Measurements from ENCODE around the gene SELENOW.
A peak's percentile ranks its signal among the peaks of the same experiment; 100 is the strongest.
"Not testable (repeated sequence)": the region's sequence is repeated elsewhere in the genome, so short reads cannot be mapped to it uniquely, and the experiment has no call there.

Gene SELENOW

DNA sequence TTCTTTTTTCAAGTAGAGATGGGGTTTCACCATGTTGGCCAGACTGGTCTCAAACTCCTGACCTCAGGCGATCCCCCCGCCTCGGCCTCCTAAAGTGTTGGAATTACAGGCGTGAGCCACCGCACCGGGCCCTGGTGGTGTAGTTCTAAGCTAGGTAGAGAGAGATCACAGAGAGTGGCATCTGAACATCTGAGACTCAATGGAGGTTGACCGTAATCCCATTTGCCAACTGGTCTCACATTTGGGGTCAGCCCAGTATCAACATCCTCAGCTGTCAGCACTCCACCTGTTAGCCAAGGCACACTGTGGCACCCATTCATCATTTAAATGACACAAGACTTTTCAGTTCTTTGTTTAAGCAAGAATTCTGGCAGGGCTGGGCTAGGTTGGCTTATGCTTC, 8.1 kb downstream of the SELENOW start:
- DNase-seq (ENCODE audit: low read depth in 2 of 2): no peak

DNA sequence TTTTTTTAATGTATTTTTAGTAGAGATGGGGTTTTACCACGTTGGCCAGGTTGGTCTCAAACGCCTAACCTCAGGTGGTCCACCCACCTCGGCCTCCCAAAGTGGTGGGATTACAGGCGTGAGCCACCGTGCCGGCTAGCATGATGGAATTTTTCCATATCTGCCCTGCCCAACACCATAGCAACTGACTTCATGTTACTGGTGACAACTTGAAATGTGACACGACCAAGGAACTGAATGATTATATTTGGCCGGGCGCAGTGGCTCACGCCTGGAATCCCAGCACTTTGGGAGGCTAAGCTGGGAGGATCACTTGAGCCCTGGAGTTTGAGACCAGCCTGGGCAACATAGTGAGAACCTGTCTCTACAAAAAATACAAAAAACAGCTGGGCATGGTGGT, 8.8 kb downstream of the SELENOW start:
- DNase-seq (ENCODE audit: low read depth in 2 of 2): not testable (repeated sequence)

DNA sequence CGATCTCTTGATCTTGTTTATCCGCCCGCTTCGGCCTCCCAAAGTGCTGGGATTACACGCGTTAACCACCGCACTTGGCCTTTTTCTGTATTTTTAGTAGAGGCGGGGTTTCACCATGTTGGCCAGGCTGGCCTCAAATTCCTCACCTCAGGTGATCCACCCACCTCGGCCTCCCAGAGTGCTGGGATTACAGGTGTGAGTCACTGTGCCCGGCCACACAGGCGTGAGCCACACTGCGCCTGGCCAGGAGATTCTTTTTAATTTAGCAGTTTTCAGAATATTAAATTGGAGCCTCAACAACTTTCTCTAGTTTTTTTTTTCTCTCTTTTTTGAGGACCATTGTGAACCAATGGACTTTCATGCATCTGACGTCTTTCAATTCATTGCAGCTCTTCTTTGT, 11.3 kb downstream of the SELENOW start:
- not testable (repeated sequence) for DNase-seq (ENCODE audit: low read depth in 2 of 2)

DNA sequence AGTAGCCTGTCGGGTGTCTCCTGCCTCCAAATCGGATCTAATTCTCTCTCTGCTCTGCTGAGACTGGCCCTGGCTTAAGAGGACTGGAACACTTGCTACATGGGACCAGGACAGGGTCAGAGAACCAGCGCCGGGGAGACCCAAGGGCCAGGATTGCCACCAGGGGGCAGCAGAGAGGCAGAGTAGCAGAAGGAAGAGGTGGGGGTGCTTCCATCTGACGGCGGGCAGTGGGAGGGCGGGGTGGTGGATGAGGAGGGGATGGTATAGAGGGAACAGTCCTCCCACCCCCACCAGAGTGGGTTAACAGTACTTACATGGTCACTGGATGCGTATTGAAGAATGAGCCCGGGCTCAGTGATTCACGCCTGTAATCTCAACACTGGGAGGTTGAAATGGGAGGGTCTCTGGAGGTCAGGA, 11.9 kb downstream of the SELENOW start:
- DNase-seq (ENCODE audit: low read depth in 2 of 2): peak; percentile 64 to 68

DNA sequence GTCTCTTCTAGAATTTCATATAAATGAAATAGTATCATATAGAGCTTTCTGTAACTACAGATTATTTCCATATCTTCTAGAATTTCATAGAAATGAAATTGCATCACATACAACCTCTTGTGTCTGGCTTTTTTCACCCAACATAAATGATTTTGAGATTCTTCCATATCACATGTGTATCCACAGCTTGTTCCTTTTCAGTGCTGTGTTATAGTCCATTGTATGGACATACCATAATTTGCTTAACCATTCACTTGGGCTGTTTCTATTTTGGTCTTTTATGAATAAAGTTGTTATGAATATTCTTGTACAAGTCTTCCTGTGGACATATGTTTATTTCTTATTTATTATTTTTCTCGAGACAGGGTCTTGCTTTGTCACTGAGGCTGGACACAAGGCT, 14.1 kb downstream of the SELENOW start:
- DNase-seq (ENCODE audit: low read depth in 2 of 2): no peak

DNA sequence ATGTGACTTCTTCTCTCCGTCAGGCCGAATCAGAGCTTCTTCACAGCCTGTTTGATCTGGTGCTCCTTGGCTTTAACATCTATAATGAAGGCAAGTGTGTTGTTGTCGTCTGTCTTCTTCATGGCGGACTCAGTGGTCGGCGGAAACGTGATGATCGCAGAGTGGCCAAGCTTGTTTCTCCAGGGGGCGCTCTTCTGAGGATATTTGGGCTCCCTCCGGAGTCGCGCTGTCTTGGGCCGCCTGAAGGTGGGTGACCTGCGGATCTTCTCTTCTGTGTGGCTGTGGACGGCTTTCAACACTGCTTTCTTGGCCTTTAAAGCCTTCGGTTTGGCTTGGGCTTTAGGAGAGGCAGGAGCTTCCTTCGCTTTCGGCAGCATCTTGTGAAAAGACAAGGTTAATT, 16.0 kb downstream of the SELENOW start:
- DNase-seq (ENCODE audit: low read depth in 2 of 2): no peak

DNA sequence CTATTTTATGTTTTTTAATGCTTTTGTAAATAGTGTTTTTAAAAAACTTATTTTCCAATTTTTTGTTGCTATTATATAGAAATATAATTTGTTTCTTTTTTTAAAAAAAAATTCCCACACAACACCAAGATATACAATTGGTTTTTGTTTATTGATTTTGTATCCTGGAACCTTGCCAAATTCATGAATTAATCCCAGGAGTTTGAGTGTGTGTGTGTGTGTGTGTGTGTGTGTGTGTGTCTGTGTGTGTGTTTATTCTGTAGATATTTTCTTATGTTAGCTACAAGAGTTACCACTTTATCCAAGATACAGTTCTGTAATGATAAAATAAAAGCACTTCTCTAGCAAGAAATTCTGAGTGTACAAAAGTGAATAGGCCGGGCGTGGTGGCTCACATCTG, 18.3 kb downstream of the SELENOW start:
- DNase-seq (ENCODE audit: low read depth in 2 of 2): no peak

DNA sequence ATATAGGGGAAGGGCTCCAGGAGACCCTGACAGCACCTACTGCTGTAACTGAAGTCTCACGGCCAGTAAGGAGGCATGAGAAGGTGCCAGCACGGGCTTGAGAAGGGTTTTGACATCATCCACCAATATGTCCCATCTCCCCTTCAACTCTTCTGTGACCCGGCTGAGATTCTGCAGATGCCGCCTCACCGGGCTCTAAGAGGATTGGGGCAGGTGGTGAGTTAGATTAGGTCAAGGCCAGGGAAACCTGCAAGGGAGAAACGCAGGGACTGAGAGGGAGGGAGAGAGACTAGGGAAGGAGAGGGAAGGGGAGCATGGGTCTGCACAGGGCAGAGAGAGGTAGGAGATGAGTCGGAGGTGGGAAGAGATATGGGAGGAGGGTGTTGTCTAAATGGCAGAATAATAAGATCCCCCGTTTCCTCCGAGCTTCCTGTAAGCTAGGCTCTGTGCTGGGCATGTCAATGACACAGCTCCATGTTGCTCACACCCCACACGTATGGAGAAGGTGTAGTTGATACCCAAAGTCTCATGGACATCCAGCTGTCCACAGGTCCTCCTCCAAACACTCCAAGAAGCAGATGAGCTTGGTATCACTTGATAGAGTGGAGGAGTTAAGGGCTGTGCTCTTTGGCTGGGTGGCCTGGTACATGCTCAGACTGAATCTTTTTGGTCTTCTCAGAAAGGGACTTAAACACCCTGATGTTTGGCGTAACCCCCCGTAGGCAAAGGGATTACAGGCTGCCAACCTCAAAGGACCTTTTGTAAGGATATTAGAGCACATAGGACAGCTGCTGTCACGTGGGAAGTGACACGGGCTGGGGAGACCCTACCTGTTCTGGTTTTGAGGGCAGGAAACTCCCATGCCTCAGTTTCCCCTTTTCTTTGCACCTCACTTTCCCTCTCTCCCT, 19.7 kb downstream of the SELENOW start:
- DNase-seq (ENCODE audit: low read depth in 2 of 2): no peak

DNA sequence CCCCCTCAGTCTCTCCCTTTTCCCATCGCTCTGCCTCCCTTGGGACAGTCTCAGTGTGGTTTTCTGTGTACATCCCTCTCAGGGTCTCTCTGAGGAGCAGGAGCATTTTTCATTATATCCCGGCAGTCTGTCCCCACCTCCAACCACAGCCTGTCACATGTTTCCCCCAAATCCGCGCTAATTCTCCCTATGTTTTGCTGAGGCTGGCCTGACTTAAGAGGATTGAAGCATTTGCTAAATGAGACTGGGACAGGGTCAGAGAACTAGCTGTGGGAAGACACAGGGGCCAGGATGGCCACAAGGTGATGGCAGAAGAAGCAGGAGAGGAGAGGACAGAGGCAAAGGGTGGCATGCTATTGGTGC, 20.4 kb downstream of the SELENOW start:
- no peak for DNase-seq (ENCODE audit: low read depth in 2 of 2)

DNA sequence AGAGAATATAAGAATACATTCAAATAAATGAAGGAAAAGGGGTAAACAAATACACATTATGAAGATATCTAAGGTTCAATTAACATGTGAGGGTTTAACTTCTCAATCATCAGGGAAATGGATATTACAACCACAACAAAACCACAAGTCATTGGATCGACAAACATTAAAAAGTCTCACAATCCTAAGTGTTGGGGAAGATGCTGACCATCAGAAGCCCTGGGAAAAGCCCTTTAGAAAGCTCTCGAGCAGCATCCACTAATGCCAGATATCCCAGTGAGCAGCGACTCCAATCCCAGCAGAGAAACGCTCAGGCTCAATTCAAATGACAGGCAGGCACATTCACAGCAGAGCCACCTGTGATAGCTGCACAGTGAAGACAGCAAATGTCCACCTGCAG, 22.8 kb downstream of the SELENOW start:
- no peak for DNase-seq (ENCODE audit: low read depth in 2 of 2)

DNA sequence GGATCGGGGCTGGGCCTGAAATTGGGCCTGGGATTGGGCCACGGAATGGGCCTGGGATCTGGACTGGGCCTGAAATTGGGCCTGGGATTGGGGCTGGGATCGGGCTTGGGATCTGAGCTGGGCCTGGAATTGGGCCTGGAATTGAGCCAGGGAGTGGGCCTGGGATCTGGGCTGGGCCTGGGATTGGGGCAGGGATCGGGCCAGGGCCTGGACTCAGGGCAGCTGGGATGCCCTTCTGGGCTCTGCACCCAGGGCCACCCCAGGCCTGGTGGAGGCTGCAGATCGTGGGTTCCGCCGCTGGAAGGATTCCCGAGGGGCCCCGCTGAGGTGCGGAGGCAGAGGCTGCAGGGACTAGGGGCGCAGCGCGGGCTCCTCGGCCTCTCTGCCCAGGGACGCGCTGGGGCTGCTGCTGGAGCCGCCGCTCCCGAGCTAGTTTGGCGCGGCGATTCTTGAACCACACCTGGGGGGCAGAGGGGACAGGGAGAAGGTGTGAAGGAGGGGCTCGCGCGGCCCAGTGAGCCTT, 24.1 kb downstream of the SELENOW start:
- DNase-seq (ENCODE audit: low read depth in 2 of 2): no peak

DNA sequence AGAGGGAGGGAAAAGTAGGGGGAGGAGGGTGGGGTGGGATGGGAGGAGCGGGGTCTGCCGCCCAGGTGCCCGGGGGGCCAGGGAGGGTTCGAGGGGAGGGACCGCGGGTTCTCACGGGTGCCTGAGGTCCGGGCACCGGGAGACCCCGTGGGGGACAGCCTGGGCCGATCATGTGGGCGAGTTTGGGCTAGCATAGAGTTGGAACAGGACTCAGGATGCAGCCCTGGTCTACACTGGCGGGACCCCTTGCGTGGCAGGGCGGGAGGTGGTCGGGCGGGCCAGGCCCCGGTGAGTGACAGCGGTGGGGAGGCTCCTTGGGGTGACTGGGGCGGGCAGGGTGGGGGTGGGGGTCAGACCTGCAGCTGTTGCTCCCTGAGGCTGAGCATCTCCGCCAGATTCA, 24.6 kb downstream of the SELENOW start:
- DNase-seq (ENCODE audit: low read depth in 2 of 2): not testable (repeated sequence)

DNA sequence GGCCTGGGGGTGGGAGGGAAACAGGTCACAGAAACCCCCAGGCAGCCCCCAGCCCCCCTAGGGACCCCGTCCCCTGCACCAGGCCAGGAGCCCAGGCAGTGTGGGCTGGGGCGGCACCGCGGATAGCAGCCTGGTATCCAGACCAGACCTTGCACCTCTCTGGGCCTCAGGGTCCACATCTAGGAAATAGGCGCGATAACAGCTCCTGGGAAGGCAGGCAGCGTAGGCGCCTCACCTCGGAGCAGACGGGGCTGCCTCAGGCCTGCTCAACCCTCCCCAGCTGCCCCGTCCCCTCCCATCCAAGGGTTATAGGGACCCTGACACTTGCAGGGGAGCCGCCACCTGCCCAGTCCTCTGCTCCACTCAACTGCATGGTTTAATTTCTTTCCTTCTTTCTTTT, 25.2 kb downstream of the SELENOW start:
- DNase-seq (ENCODE audit: low read depth in 2 of 2): not testable (repeated sequence)

DNA sequence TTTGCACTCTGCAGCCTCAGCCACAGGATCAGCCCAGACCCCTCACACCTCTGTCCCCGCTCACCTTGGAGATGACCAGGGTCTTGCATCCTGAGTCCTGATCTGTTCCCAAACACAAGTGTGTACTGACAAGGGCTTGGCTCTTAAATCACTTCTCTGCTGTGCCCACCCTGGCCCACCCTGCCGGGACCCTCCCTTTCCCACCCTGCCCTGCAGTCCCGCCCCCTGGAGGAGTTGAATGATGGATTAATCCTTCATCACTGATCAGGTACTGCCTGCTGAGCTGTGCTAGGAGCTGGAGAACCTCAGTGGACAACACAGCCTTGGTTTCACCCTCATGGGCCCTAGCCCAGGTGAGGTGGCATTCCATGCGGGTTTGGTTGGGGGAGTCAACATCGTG, 25.9 kb downstream of the SELENOW start, which contains the start of gene TPRX1:
TPRX1 (minus strand) TSS at position 101 of the 400 bp plus-strand sequence; CDS start at position 89, 12 bp downstream.
- not testable (repeated sequence) for DNase-seq (ENCODE audit: low read depth in 2 of 2)

DNA sequence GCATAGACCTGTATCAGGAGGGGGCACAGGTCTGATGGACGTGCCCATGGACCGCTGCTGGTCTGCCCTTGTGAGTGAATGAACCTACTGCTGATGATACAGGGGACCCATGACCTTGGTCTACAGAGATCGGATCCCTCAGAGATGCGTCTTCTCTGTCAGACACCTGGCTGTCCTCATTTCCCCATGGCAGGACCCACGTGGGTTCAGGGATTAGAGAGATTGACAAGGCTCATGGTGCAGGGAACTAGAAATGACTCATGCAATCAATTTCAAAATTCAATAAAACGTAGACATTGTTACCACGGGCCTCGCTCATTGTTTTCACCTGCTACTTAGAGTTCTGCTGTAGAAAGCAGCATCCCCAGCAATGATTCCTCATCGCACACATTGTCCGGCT, 26.8 kb downstream of the SELENOW start:
- no peak for DNase-seq (ENCODE audit: low read depth in 2 of 2)

DNA sequence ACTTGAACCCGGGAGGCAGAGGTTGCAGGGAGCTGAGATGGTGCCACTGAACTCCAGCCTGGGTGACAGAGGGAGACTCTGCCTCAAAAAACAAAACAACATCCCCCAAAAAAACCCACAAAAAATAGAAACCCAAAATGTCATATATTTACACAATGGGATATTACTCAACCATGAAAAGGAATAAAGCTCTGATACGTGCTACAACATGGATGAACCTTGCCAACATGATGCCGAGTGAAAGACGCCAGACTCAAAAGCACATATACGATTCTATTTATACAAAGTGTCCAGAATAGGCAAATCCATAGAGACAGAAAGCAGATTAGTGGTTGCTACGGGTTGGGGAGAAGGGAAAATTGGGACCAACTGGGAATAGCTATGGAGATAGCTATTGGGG, 27.9 kb downstream of the SELENOW start:
- DNase-seq (ENCODE audit: low read depth in 2 of 2): no peak

DNA sequence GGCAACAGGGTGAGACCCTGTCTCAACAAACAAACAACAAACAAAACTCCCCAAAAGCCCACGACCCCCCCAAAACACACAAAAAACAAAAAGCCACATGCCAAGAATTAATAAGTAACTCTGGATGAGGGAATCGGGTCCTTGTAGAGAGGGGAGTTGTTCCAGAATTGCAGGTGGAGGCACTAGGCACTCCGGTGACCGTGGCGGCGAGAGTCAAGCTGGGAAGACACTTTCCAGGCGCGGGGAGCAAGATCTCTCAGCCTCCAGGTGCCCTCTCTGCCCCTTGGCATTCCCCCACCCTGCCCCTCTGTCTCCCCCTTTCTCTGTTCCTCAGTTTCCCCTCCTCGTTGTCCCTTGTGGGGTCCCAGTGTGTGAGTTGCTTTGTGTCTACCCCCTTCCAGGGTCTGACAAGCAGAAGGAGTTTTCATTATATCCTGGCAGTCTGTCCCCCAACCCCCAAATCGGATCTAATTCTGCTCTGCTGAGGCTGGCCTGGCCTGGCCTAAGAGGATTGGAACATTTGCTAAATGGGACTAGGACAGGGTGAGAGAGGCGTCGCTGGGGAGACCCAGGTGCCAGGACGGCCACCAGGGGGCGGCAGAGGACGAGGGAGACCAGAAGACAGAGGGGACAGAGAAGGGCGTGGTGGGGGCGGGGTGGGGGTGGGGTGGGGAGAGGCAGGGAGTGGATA, 34.9 kb downstream of the SELENOW start:
- peak; percentile 43 to 47 for DNase-seq (ENCODE audit: low read depth in 2 of 2)

DNA sequence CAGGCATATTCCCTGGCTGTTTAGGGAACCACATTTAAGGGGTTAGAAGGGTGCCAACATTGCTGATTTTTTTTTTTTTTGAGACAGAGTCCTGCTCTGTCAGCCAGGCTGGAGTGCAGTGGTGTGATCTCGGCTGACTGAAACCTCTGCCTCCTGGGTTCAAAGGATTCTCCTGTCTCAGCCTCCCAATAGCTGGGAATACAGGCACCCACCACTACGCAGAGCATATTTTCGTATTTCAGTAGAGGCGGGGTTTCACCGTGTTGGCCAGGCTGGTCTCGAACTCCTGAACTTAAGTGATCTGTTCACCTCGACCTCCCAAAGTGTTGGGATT, 35.5 kb downstream of the SELENOW start:
- DNase-seq (ENCODE audit: low read depth in 2 of 2): no peak

DNA sequence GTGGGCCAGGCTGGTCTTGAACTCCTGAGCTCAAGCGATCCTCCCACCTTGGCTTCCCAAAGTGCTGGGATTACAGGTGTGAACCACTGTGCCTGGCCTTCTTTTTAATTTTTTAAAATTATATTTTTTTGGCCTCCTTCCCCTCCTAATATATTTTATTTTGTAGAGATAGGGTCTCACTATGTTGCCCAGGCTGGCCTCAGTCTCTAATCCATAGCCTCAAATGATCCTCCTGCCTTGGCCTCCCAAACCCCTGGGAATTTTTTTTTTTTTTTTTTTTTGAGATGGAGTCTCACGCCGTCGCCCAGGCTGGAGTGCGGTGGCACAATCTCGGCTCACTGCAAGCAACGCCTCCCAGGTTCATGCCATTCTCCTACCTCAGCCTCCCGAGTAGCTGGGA, 37.8 kb downstream of the SELENOW start:
- not testable (repeated sequence) for DNase-seq (ENCODE audit: low read depth in 2 of 2)

DNA sequence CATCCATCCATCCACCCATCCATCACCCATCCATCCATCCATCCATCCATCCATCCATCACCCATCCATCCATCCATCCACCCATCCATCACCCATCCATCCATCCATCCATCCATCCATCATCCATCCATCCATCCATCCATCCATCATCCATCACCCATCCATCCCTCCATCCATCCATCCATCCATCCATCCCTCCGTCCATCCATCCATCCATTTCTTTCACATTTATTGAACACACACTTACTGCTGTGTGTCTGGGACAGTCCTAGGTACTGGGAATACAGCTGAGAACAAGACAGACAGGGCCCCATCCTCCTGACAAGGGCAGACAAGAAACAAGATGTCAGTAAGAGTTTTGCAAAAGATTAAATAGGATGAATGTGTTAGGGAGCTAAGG, 39.7 kb downstream of the SELENOW start:
- DNase-seq (ENCODE audit: low read depth in 2 of 2): not testable (repeated sequence)

DNA sequence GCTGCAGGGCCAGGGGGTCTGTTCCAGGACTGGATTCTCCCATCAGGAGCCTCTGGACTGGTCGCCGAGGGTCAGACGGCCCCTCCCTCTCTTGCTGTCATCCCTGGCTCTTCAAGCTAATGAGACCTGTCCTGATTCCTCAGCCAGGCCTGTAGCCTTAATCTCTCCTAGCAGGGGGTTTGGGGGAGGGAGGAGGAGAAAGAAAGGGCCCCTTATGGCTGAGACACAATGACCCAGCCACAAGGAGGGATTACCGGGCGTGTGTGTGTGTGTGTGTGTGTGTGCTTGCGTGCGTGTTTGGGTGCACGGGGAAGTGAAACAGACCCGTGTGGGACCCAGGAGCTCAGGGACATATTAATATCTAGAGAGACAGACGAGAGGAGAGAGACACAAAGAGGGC, 41.4 kb downstream of the SELENOW start:
- no peak for DNase-seq (ENCODE audit: low read depth in 2 of 2)

DNA sequence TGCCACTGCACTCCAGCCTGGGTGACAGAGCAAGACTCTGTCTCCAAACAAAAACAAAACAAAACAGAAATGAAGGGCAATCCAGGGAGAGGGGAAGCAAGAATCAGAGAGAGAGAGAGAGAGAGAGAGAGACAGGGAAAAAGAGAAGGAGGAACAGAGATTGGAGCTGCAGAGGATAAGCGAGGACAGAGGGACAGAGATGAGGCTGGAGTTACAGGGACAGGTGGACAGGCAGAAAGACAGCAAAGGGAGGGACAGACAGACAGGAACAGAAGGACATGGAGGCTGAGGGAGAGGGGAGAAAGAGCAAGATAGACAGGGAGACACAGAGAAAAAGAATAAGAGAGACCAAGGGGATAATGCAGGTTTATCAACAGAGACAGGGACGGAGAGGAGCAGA, 41.9 kb downstream of the SELENOW start:
- DNase-seq (ENCODE audit: low read depth in 2 of 2): no peak

DNA sequence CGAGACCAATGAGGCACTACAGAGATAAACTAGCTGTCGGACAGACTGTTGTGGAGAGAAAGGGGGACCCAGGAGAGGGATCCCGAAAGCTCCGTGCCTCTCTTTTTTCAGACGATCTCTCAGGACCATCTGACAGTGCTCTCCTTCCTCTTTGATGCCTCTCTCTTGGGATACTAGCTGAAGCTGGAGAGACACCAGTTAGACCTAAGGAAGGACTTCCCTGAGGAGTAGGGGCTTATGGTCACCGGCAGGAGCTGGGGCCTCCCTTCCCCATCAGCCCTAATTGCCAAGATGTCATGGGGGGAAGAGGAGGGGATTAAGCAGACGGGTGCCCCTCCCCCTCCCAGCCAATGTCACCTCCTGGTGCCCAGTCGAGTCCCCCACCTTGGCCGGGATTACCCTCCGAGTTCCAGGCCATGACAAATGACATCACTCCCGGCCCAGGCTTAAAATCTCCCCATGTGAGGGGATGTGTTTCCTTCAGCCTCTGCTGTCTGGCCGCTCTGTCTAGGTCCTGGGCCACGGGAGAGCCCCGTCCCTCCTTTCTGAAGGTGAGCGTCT, 43.0 kb downstream of the SELENOW start, which contains the start of gene CRX:
CRX (plus strand) TSS at position 478 of the 561 bp plus-strand sequence. CDS start 12,507 bp downstream, outside the sequence.
- DNase-seq (ENCODE audit: low read depth in 2 of 2): no peak

Data from activated CD8-positive, alpha-beta memory T cell treated with anti-CD3 and anti-CD28 coated beads for 4 hours (primary cell).